GM12891 (cell line): Measurements from ENCODE around the gene SH2B2.

Experiments used
- POLR2A ChIP-seq: IDR thresholded peaks from 2 replicates; pipeline ENCODE4 v1.6.1; 2011; ENCODE audit warnings: low read depth, low read length, control low read depth
- POLR2AphosphoS5 ChIP-seq: IDR thresholded peaks from 2 replicates; pipeline ENCODE4 v1.6.1; 2011; ENCODE audit warnings: low read depth, low read length, control low read depth
- SPI1 ChIP-seq: IDR thresholded peaks from 2 replicates; pipeline ENCODE4 v1.6.1; 2011; ENCODE audit warnings: low read depth, low read length, control low read depth
- TAF1 ChIP-seq: IDR thresholded peaks from 2 replicates; pipeline ENCODE4 v1.6.1; 2011; ENCODE audit warnings: low read depth, low read length, control low read depth

GRCh38 chr7:102248081-102248455 is 38.6 kb upstream of the SH2B2 start:
- TF ChIP-seq TAF1, result no peak
- no peak for TF ChIP-seq POLR2A
- no peak for TF ChIP-seq POLR2AphosphoS5
- TF ChIP-seq SPI1, result no peak
